HepG2 (cell line): Measurements from ENCODE around the gene SND1. TPM values are rescaled to one million over a fixed set of nuclear protein-coding genes. Genes with fewer than 3 reads are reported as not detected.

Source experiments
- ATAC-seq: fragments of 200-7000 bp; cut with Tn5 transposase; 3 replicates; pipeline ENCODE4 v1.9.1; 2020; ENCODE audit warnings: mild to moderate bottlenecking, moderate library complexity
- BruUV-seq: library from RNA; stranded (reverse); fragments of 400-500 nt; replicated peaks from 2 replicates; lab custom pipeline; 2021; lab: Mats Ljungman, UMichigan
- CTCF ChIA-PET: fragments of 300-600 bp; formaldehyde crosslinking; extraction: SDS; loops from one replicate; lab custom pipeline; 2021; ENCODE audit warnings: low total read pairs, inconsistent platforms, low intra/inter-chr PET ratio; lab: Yijun Ruan, JAX
- POLR2A ChIA-PET: fragments of 350-600 bp; sonication (Branson Sonifier 250); formaldehyde crosslinking; loops from one replicate; lab custom pipeline; 2020; ENCODE audit warnings: antibody characterized with exemption, inconsistent platforms; lab: Yijun Ruan, JAX
- DNase-seq: peaks from one replicate; pipeline ENCODE4 v3.0.0-alpha.2; 2015; ENCODE audit warnings: low spot score
- FAIRE-seq: peaks from 3 replicates; lab custom pipeline; 2011; peaks lifted over from hg19 to GRCh38; lab: Jason Lieb, UNC
- H2AFZ ChIP-seq: one replicate; pipeline ENCODE4 v1.6.1; 2011; ENCODE audit warnings: low read length, inconsistent platforms
- H3K27ac ChIP-seq: fragments of 300-600 bp; 3 replicates; pipeline ENCODE4 v1.8.0; 2011; ENCODE audit warnings: mixed run types, mild to moderate bottlenecking, mixed read lengths, low read length, inconsistent platforms; ENCODE audit not compliant: insufficient read depth; ENCODE audit errors: extremely low read length
- H3K27me3 ChIP-seq, 2 experiments: fragments of 200-600 bp in 1 of 2; 2 replicates in 1 of 2; 3 replicates in 1 of 2; pipeline versions ENCODE4 v1.6.0 to v1.8.0; 2011; ENCODE audit warnings: low read length in 2 of 2, mild to moderate bottlenecking in 2 of 2, moderate library complexity in 2 of 2, inconsistent platforms in 1 of 2; ENCODE audit not compliant: insufficient read depth in 2 of 2, control insufficient read depth in 1 of 2
- H3K36me3 ChIP-seq, 2 experiments: fragments of 200-600 bp in 1 of 2; replicated peaks in 1 of 2; 2 replicates in 1 of 2; 3 replicates in 1 of 2; pipeline versions ENCODE4 v1.5.1 to v1.8.0; 2011; ENCODE audit warnings: low read length in 2 of 2, inconsistent platforms in 1 of 2; ENCODE audit not compliant: insufficient read depth in 2 of 2, control insufficient read depth in 1 of 2
- H3K4me1 ChIP-seq: 2 replicates; pipeline ENCODE4 v1.5.1; 2012; ENCODE audit warnings: low read length, inconsistent platforms; ENCODE audit not compliant: insufficient read depth
- H3K4me2 ChIP-seq: 2 replicates; pipeline ENCODE4 v1.6.0; 2011; ENCODE audit warnings: low read depth, low read length, inconsistent platforms
- H3K4me3 ChIP-seq, 3 experiments: fragments of 200-600 bp in 1 of 3; sonication (generic), shearing (Covaris generic) in 1 of 3; replicated peaks in 1 of 3; 2 replicates each; pipeline ENCODE4 v1.5.1; 2011 to 2016; ENCODE audit warnings: low read length in 3 of 3, inconsistent platforms in 2 of 3, low read depth in 2 of 3, mild to moderate bottlenecking in 2 of 3, control low read depth in 1 of 3, mixed read lengths in 1 of 3; ENCODE audit not compliant: insufficient read depth in 1 of 3
- H3K79me2 ChIP-seq: one replicate; pipeline ENCODE4 v1.6.1; 2011; ENCODE audit warnings: low read length, inconsistent platforms; ENCODE audit not compliant: insufficient read depth
- H3K9ac ChIP-seq: 2 replicates; pipeline ENCODE4 v1.6.0; 2011; ENCODE audit warnings: mild to moderate bottlenecking, low read depth, low read length, inconsistent platforms; ENCODE audit not compliant: insufficient read depth
- H3K9me3 ChIP-seq: 2 replicates; pipeline ENCODE4 v1.5.1; 2012; ENCODE audit warnings: mild to moderate bottlenecking, low read length
- H4K20me1 ChIP-seq: 2 replicates; pipeline ENCODE4 v1.6.0; 2011; ENCODE audit warnings: inconsistent platforms, mild to moderate bottlenecking, low read length, moderate library complexity; ENCODE audit not compliant: insufficient read depth
- ESRRA ChIP-seq: sonication (generic); formaldehyde crosslinking; IDR thresholded peaks from 2 replicates; pipeline ENCODE4 v1.5.1; 2020; ENCODE audit warnings: mild to moderate bottlenecking, low read depth, missing genetic modification reagents
- TOE1 ChIP-seq: sonication (generic); formaldehyde crosslinking; IDR thresholded peaks from 2 replicates; pipeline ENCODE4 v1.4.0; 2020; ENCODE audit warnings: mild to moderate bottlenecking, missing genetic modification reagents
- ZNF879 ChIP-seq: sonication (generic); formaldehyde crosslinking; IDR thresholded peaks from 2 replicates; pipeline ENCODE4 v1.8.1; 2023; ENCODE audit warnings: missing genetic modification reagents
- WGBS: methylation state at CpG from one replicate; pipeline ENCODE4 v1.1.6; 2017; ENCODE audit warnings: low lambda C conversion rate; 5-methylcytosine and 5-hydroxymethylcytosine counted together
- in situ Hi-C: cut with HindIII; loops from 2 replicates; pipeline ENCODE4 v1.10.0; 2017; ENCODE audit warnings: low pct_unique_long_range_greater_than_20kb; ENCODE audit not compliant: extremely low pct_ligation_motif_present
- intact Hi-C: fragments of 100-400 bp; cut with micrococcal nuclease; formaldehyde crosslinking; loops from one replicate; pipeline ENCODE4 v1.10.0; 2022; ENCODE audit not compliant: unreplicated experiment
- polyA plus RNA-seq, 8 experiments: library from polyadenylated mRNA; depleted of rRNA in 3 of 8; stranded (reverse) in 7 of 8; unstranded in 1 of 8; fragments of >200 nt; fragmentation: Illumina TruSeq in 4 of 8; extraction: Trizol in 4 of 8; gene quantifications; 2 replicates each; pipeline versions ENCODE4 v1.2.1 to v1.2.3, GENCODE V29; 2011 to 2016; ENCODE audit warnings: low read depth in 4 of 8, missing spikeins in 1 of 8, mixed read lengths in 1 of 8; ENCODE audit not compliant: insufficient read depth in 1 of 8
- total RNA-seq, 5 experiments: library from RNA; depleted of rRNA; stranded (reverse); fragments of >200 nt; fragmentation: Illumina TruSeq; extraction: Trizol; gene quantifications; 2 replicates each; pipeline ENCODE4 v1.2.3, GENCODE V29; 2016; ENCODE audit warnings: low read depth in 1 of 5
- TF ChIP-seq, protein P1 (sequence below): sonication (generic); formaldehyde crosslinking; IDR thresholded peaks from 2 replicates; pipeline ENCODE4; 2020; ENCODE audit warnings: missing genetic modification reagents, mild to moderate bottlenecking, borderline replicate concordance

Gene SND1
- total and polyA plus RNA-seq, 2 of the 13 experiments (the other 11 are each of a cell fraction or from before 2014, with no cell fraction given), result 110 to 182 TPM

DNA sequence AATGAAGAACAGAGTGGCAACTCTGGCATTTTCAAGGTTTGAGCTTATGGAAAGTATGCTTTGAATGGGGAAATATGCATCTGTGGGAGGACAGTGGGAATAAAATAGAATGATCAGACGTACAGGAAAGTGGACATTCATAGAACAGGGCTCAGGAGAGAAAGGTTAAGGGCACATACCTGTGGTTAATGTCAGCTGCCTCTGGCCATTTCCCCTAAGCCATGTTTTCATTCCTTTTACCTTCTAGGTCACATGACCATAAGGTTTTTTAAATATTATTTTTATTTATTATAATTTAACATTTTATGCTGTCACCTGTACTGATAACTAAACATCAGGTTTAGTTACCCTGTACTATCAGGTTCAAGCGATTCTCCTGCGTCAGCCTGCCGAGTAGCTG lies 326.4 kb downstream of the SND1 start:
- ATAC-seq, result no peak
- no peak overlapping the region for H3K27ac ChIP-seq
- POLR2A ChIA-PET, result no interaction called here

More for the DNA sequence above, 326.4 kb downstream of the SND1 start:
- DNase-seq (no peak), FAIRE-seq (no peak)
- BruUV-seq, result no TSS peak
- no peak overlapping the region for H3K4me2 ChIP-seq
- H2AFZ ChIP-seq, result no peak overlapping the region
- H3K9me3 ChIP-seq, result peaks cover 6% of the 10 kb centered on the region; the same call in 1 of the 2 replicates
- 0 out of 2 replicates have a peak, but pooled peaks cover 2% of the 10 kb centered on the region for H4K20me1 ChIP-seq
- TF ChIP-seq ZNF879 (CRISPR knock-in tag) (no peak), ESRRA (no peak), TOE1 (CRISPR knock-in tag) (no peak)
- TF ChIP-seq, protein P1, sequence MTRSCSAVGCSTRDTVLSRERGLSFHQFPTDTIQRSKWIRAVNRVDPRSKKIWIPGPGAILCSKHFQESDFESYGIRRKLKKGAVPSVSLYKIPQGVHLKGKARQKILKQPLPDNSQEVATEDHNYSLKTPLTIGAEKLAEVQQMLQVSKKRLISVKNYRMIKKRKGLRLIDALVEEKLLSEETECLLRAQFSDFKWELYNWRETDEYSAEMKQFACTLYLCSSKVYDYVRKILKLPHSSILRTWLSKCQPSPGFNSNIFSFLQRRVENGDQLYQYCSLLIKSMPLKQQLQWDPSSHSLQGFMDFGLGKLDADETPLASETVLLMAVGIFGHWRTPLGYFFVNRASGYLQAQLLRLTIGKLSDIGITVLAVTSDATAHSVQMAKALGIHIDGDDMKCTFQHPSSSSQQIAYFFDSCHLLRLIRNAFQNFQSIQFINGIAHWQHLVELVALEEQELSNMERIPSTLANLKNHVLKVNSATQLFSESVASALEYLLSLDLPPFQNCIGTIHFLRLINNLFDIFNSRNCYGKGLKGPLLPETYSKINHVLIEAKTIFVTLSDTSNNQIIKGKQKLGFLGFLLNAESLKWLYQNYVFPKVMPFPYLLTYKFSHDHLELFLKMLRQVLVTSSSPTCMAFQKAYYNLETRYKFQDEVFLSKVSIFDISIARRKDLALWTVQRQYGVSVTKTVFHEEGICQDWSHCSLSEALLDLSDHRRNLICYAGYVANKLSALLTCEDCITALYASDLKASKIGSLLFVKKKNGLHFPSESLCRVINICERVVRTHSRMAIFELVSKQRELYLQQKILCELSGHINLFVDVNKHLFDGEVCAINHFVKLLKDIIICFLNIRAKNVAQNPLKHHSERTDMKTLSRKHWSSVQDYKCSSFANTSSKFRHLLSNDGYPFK (CRISPR knock-in tag), result no peak
- no peaks in the 10 kb centered on the region; the same call in 1 of the 2 replicates for H3K4me1 ChIP-seq
- intact Hi-C loops, result no loop called here
- WGBS, result 100% methylated on average over 4 of the region's 4 CpGs
- H3K9ac ChIP-seq, result no peak overlapping the region
- in situ Hi-C loops, result no loop called here
- no peaks in the 10 kb centered on the region for H3K27me3 ChIP-seq
- CTCF ChIA-PET, result no interaction called here
- H3K4me3 ChIP-seq, result no peak overlapping the region
- no peaks in the 10 kb centered on the region for H3K79me2 ChIP-seq
- H3K36me3 ChIP-seq, result peaks cover 12 to 40% of the 10 kb centered on the region in 2 experiments
